ENCODE results near the gene RIPK3.
A peak's percentile ranks its signal among the peaks of the same experiment; 100 is the strongest.

The RIPK3 gene

GRCh38 chr14:24342889-24343288 is 3.1 kb upstream of the RIPK3 start:
- DNase-seq = no peak

- no peak for DNase-seq
Observed at GRCh38 chr14:24340606-24341005, 815 bp upstream of the RIPK3 start.

DNA sequence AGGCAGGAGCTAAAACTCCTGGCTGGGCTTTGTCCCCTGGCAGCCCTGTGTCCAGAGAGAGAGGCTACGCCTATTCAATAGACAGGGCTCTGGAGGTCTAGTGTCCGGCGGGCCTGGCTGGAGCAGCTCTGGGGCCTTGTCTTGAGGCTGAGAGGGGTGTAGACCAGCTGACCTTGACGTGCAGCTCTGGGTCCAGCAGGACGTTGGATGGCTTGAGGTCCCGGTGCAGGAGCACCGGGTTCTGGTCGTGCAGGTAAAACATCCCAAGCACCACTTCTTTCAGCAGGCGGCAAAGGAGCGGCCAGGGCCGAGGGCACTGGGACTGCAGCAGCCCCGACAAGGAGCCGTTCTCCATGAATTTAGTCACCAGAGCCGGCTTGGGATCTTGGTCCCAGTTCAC is 948 bp downstream of the RIPK3 start:
- no peak for DNase-seq

DNA sequence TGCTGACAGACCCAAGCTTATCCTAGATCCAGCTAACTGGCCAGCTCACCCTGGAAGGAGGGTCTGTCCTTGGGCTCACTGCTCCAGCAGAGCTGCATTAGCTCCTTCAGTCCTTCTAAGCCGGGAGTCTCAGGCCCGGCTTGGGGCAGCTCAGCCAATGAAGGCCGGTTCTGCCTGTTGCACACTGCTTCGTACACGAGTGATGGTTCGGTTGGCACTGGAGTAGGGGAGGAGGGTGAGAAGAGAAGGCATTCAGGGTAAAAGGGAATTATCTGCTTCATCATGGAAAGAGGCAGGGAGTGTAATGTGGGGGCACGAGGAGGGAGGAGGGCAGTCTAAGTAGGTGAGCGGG is 2.0 kb downstream of the RIPK3 start:
- DNase-seq = no peak

GRCh38 chr14:24337144-24337823 is 2.5 kb downstream of the RIPK3 start:
- DNase-seq = no peak

GRCh38 chr14:24335461-24336171 is 4.2 kb downstream of the RIPK3 start:
- DNase-seq = no peak

DNA sequence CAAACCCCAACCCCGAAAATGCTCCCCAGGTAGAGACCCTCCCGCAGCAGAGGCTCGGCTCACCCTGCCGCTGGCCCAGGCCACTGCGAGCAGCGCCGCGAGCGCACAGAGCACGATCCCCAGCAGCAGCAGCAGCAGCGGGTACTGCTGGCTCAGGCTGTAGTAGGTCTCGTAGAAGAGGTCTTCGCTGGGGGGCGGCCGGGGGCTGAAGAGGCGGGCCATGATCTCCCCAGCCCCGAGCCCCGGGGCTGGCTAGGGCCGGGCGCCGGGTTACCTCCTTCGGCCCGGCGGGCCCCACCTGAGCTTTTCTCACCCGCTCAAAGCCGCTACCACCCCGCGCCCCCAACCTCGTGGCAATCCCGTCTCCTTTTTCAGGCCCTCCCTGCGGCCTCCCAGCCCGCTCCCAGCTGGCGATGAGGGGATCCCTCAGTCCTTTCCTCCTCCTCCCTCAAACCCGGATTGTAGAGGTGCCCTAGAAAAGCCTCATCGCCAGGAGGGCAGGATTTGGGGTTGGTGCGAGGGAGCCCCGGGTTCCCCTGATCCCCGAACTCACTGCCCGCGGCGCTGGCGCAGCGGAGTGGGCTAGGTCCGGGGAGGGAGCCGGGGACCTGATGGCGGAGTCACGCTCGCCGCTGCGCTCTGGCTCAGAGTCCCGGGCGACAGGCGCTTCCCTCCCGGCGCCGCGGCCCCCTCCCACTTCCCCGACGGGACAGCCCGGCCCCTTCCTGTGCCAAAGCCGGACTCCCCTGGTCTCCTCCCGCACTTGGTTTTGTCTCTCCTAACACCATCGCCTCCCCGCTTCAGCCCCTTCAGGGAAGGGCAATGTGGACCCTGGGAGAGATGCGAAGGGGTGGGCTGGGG is 5.1 kb downstream of the RIPK3 start, which contains the start of gene ADCY4:
Gene ADCY4 (minus strand): TSS at position 641 of the 861 bp plus-strand sequence. CDS start 419 bp downstream, at position 222.
- DNase-seq = peak; percentile 29

DNA sequence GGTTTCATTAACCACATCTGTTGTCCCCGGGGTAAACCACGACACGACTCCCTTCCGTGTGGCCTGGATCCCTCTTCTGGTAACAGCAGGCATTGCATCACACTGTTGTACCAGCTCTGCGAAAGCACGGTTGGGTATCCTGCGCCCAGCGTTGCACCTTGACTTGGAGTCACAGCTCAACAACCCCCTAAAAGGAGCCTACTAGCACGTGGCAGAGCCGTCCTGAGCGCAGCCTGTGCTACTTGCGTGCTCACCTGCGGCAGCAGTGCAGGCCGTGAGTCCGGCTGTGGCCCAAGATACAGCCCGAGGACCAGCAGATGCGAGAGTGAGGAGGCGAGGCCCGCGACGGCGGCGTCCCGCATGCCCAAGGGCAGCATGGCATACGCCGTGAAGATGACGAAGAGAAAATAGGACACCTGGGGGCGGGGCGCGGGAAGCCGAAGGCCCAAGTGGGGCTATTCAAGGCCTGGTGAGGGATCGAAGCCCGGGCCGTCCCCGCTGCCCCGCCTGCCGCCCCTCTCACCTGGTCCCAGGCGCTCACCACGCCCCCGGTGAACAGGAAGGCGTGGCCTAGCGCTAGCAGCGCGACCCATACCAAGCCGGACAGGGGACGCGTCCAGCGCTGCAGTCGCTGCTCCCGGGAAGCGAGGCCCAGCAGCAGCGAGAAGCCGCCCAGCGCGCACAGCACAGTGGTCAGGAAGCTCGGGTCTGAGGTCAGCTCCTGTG is 7.4 kb downstream of the RIPK3 start:
- peak; percentile 93 for DNase-seq

GRCh38 chr14:24331731-24332267 is 8.0 kb downstream of the RIPK3 start:
- no peak for DNase-seq

DNA sequence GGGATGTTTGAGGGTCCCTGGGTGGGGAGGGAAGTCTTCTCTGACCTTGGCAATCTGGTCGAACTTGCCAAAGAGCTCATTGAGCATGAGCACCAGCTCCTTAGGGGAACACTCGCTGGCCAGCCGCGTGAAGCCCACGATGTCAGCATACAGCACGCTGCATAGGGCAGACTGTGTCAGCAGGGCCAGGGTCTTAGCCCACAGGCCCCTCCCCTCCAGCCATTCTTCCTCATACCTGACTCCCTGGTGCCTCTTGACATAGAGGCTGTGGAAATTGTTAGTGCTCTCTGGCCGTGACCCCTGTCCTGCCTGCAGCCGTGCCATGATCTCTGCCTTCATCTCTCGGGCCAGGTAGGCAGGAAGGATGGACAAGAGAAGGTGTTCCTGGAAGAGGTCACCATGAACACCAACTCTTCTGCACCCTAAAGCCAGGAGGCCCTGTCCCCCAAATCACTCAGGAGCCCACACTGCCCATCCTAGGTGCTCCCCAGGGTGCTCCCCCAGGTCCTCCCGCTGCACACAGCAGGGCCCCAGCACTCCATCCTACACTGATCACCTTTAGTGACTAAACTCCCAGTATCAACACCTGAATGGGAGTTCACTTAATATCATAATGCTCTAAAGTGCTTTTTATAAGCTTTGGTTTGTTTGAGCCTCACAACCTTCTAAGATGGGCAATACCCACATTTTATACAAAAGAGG is 8.7 kb downstream of the RIPK3 start:
- no peak for DNase-seq

- peak; percentile 78 for DNase-seq
Observed at GRCh38 chr14:24329736-24330135, 10.1 kb downstream of the RIPK3 start.

DNA sequence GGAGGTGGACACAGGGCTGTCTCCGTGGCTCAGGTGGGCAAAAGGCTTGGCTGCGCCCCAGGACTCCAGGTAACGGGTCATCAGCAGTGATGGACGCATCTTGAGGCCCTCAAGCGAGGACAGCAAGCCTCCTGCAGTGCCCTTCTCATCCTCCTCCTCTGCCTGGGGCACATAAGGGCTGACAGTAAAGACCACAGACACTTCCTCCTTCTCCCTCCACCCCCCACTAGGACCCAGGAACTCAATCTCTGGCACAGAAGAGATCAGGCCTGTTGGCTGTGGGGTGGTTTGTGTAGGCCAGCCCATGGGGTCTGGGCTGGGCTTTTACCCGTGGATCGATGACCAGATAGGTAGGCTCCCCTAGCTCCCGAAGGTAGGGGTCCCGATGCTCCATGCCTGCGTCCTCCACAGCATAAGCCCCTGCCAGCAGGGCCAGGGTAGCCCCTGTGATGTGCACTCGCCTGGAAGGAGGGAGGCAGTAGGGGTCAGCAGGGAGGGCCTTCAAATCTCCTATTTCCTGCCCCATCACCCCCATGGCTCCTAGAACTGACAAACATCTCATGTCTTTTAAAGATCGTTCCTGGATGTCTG is 10.6 kb downstream of the RIPK3 start:
- no peak for DNase-seq

DNA sequence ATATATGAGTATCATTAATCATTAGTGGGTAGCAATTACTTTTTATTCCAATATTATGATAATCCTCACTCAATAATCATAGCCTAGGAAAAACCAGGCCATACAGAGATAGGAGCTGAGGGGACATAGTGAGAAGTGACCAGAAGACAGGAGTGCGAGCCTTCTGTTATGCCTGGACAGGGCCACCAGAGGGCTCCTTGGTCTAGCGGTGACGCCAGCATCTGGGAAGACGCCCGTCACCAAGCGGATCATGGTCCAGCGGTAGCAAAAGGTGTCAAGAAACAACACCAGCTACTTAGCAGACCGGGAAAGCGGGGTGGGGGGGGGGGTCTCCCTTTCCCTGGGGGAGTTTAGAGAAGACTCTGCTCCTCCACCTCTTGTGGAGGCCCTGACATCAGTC is 11.9 kb downstream of the RIPK3 start:
- peak; percentile 27 for DNase-seq

- no peak for DNase-seq
Observed at GRCh38 chr14:24327303-24327702, 12.5 kb downstream of the RIPK3 start.

DNA sequence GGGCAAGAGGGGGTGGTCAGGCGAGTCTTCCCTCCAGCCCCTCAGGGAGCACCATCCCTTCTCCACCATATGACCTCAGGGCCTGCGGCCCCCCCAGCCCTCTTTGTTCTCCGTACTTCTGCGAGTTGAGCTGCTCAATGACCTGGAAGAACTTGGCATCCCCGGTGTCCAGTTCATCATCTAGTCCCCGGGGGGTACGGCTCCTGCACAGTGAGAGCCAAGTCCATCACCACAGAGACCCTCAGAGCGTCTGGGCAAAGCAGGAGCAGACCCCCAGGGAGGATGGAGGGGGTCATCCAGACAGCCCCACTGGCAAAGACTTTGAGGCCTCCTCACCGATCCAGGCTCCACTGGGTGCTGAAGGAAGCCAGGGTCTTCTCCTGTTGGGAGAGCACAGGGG is 13.8 kb downstream of the RIPK3 start:
- no peak for DNase-seq

DNA sequence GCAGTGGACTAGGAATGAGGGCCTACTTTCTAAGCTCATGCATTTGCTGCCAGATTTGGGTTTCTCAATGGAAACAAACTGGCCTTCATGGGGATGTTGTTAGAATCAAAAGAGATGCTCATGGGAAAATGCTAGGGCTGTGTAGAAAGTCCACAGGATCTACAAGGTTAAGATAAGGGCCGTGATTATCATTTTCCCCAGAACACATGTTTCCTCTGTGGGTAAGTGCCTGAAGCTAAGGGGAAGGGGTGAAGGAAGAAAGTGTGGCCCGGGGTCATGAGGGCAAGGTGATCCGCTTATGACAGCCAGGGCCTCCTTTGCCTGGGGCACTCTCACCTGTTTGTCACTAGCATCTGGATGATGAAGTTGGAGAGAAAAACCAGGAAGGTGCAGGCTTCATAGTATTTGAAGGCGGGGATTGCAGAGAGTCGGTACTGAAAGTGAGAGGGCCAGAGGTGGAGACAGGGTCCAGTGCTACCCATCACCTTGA is 14.7 kb downstream of the RIPK3 start:
- DNase-seq = no peak

DNA sequence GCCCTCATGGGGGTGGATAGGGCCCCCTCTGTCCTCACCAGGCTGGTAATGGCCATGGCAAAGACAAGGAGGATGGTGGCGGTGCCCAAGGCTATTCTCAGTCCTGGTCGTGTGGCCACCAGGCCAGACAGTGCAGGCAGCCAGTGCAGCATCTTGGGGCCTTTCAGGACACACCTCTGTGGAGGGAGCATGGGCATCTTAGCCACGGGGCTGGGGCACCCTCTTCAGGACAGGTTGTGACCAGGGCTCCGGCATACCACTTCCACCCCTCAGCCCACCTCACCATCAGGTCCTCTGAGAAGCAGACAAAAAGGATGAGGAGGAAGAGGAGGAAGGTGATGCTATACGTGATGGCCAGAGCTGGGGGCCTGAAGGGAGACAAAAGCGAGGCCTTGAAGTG is 15.8 kb downstream of the RIPK3 start:
- DNase-seq = no peak

DNA sequence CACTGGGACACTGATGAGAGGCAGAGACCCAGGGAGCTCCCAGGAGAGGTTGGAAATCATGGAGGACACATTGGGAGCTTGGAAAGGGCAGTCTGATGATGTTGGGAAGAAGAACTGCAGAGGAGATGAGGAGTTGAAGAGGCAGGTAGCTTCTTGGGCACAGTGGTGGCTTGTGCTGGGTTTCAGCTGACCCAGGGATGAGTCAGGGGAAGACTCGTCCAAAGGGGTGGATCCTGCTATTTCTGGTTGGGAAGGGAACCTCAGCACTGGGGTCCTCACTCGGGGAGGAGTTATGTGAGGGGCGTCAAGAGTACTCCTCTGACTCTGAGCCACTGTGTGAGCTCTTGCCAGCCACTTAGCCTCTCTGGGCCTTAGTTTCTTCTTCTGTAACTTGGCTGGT is 16.4 kb downstream of the RIPK3 start:
- DNase-seq = no peak

DNA sequence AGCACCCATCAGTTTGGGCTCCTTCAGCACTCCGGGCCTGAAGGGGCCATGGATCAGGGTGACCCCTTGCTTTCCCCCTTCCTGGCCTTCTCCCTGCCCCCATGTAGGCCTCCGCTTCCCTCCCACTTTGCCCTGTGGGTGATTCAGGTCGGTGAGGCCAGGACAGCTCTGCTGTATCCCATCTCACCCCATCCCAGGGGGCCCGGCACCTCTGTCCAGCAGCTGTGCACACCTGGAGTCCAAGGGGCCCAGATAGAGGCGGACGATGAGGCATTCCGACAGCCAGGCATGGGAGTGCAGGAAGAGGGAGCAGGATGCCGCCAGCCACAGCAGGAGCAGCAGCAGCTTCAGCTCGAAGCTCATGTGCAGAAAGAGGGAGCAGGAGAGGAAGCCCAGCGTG is 17.1 kb downstream of the RIPK3 start:
- DNase-seq = no peak

DNA sequence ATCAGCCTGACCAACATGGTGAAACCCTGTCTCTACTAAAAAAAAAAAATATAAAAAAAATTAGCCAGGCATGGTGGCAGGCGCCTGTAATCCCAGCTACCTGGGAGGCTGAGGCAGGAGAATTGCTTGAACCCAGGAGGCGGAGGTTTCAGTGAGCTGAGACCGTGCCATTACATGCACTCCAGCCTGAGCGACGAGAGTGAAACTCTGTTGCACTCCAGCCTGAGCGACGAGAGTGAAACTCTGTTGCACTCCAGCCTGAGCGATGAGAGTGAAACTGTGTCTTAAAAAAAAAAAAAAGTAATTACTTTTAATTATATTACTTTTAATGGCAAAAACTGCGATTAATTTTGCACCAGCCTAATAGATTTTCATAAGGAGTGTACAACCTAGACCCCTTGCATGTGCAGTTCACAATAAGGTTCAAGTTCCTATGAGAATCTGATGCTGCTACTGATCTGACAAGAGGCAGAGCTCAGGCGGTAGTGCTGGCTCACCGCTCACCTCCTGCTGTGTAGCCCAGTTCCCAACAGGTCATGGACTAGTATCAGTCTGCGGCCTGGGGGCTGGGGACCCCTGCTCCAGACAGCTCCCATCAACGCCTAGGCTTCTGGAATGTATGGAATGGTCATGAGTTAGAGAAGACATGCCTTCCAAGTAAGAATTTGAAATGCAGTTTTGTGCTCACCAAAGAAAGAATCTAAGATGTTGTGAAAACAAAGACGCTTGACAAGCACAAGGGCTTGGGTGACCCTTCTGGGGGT is 18.4 kb downstream of the RIPK3 start:
- DNase-seq = no peak

Data from CD4-positive, alpha-beta T cell treated with Interleukin-10 for 1 hour (primary cell).